HG02852 (cell line): ENCODE data around the gene ANGPTL2.

Experiments
- ATAC-seq: cut with Tn5 transposase; IDR thresholded peaks from one replicate; pipeline ENCODE4 v1.9.1; 2021; ENCODE audit warnings: mild to moderate bottlenecking, moderate library complexity; ENCODE audit not compliant: unreplicated experiment

The ANGPTL2 gene

DNA sequence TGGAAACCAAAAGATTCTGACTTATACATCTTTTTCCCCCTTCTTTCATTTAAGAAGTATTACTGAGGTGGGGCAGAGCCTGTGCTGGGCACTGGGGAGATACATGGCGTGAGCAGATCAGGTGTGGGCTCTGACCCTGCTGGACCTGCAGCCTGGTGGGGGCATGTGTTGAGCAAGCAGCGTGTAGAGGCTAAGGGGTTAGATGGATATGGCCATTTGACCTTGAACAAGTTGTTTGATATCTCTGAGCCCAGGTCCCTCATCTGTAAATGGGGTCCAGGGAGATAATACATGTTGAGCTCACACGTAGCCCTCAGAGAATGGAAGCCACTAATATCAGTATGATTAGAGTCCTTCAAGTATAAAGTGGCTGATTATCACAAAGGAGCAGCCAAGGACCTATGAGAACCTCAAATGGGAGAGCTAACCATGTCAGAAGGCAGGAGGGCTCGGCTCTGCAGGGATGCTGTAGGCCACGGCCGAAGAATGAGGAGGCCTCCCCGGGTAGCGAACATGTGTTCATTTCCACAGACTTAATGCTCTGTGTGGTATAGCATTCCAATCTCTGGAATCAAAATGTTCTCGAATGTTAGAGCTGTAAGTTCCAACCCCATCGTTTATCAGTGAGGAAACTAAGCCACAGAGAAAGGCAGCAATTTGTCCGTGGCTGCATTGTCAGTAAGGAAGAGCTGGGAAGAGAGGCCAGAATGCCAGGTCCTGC lies 15.4 kb upstream of the ANGPTL2 start:
- no peak for ATAC-seq

DNA sequence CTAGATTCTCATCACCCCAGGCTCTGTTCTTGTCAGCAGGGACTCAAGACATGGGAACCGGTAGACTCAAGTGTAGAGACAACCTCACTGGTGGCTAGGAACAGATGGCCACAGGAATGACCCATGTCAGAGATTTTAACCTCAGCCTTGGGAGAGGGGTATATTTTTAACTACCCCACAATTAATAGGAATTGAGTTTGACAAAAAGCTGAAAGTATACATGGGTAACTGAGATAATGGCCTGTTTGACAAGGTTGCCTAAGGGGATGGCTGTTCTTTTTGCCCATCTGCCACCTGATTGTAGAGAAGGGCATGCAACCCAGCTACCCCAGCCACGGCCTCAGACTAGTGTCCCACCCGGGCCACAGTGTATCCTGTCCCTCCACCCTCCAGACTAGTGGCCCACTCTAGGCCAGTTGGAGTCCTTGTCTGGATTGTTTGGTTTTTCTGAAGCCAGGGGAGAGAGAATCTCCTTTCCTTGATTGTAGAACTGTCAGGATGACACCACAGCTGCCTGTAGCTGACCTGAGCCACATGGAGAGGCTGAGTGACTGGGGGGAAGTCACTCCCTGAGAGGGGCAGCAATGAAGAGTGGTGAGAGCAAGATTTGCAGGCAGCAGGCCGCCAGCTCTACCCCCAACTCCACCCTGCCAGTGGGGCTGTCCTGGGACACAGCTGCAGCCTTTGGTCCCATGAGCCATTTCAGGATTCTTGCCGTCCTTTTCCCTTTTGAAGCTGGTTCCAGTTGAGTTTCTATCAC lies 14.6 kb upstream of the ANGPTL2 start:
- ATAC-seq: no peak

DNA sequence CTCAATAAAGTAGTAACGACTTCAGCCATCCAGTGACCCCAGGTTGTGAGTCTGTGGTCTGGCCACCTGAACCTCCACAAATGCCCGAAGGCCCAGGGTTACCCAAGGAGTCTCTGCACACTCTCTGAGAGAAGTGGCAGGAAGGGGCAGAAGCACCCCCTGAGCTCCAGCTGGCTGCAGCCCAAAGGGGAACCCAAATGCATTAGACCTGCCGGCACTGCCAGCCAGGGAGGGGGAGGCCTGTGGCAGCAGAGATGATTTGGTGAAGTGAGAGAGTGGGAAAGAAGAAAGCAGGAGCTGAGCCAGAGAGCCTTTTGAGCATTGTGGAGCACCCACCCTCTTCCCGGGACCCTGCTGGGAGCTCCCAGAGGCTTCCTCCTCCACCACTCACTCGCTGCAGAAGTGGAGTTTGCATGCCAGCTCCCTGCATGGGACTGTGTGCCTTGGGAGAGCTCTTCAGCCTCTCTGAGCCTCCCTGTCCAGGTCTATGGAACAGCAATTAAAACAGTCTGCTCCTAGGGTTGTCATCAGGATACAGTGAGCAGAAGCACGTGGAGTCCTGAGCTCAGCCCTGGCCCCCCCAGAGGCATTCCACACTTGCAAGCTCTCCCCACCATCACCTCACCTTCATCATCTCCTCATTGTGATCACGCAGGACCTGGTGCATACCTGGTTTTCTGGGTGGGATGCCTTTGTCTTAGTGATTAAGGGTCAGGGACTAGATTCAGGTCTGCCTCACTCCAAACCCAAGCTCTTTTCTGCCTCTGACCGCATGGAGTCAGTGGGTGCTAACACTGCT lies 13.8 kb upstream of the ANGPTL2 start:
- ATAC-seq: no peak

DNA sequence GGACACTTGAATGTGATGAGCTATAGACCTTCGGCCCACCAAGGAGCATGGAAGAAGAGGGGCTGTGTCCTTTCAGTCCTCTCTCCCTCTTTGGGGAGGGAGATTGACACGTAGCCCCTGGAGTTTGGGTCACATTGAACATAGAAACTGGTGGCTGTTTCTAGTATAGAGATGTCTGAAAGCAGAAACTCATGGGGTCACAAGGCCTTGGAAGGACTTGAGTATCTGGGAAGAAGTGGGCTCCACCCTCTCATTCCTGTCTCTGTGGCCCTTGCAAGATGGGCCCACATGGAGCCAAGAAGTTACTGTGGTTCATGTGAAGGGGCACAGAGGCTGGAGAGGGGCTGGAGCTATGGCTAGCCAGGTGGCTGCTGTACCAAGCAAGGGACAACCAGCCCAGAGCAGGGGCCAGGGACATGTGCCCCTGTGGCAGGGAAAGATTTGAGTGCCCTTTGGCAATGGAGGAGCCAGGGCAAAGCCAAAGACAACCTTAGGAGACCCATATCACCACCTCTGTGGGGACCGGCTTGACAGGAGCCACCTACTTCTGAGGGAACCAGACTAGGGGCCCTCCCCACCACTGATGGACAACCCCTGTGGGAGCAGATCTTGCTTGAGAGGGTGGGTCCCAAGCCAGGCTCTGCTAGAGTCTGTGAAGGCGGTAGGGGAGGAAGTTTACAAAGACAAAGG lies 12.8 kb upstream of the ANGPTL2 start:
- ATAC-seq: no peak

DNA sequence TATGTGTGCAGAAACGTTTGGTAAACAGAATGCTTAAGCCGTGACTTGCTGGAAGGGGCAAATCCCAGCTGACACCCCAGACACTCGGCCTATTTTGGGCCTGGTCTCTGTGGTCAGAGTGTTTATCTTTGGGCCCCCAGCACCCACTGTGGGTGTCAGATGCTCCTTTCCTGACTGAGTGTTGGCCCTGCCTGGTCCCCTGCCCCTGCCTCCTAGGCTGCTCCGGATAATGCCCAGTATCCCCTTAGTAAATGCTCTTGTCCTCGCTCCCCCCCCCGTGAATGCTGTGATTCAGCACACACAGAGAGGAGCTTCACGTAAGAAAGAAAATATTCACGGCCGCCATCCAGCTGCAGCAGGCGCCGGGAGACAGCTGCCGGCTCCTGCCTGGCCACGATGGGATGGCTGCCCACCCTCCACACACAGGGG lies 11.3 kb upstream of the ANGPTL2 start:
- ATAC-seq: no peak

DNA sequence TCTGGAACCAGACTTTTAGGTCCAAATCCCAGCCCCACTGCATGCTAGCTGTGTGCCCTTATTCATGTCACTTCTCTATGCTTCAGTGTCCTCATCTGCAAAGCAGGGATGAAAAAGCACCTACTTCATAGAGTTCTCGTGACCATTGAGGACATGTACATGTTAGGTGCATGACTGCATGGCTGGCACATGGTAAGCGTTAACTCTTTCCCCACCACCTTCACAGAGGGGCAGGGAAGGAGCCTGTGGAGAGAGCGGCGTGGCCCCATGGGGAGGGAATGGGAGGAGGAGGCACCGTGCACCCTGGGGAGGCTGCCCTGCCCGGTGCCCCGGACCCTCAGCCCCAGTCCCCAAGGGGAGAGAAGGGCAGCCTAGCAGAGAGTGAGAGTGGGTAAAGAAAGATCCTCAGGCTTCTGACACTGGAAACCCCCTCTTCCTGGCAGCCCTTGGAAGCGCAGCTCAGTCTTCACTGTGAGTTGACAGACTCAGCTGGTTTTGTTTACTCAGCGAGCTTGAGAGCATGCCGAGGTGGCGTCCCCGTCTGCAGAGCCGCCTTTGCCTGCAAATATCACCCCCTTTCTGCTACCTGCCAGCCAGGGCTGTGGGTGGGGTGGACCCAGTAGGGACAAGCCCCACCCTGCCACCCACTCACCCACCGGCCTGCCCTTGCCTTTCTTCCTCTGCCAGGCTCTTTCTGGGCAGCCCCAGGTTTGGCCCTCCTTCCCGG lies 10.6 kb upstream of the ANGPTL2 start:
- no peak for ATAC-seq

DNA sequence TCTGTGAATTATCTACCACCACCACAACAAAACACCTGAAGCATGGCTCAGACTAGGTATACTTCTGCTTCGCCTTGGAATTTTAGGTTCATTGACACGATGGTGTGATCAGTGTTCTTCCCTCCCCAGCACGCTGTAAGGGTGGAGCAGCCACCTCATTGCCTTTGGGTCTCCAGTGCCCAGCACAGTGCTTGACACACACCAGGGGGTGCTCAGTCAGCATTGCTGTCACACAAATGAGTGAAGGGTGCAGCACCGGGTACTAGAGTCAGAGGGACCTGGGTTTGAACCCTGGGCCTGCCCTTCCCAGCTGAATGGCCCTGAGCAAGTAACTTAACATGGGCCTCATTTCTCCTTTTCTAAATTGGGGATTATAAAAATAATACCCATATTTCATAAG lies 9.9 kb upstream of the ANGPTL2 start:
- ATAC-seq: no peak

DNA sequence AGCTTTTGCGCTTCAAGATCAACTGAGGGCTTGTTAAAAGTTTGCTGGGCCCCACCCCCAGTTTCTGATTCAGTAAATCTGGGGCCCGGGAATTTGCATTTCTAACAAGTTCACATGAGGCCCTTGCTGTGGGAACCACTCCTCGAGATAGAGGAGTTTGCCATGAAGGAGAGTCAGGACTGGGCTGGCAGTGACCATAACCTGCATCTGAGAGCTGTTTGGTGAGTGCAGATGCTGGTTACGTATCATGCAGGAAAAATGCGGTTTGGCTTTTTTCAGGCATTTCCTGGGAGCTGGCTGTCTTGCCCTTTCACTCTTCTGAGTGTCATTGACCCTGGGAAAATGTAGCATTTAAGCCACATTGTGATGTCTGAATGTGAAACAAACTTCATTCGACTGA lies 9.4 kb upstream of the ANGPTL2 start:
- no peak for ATAC-seq

DNA sequence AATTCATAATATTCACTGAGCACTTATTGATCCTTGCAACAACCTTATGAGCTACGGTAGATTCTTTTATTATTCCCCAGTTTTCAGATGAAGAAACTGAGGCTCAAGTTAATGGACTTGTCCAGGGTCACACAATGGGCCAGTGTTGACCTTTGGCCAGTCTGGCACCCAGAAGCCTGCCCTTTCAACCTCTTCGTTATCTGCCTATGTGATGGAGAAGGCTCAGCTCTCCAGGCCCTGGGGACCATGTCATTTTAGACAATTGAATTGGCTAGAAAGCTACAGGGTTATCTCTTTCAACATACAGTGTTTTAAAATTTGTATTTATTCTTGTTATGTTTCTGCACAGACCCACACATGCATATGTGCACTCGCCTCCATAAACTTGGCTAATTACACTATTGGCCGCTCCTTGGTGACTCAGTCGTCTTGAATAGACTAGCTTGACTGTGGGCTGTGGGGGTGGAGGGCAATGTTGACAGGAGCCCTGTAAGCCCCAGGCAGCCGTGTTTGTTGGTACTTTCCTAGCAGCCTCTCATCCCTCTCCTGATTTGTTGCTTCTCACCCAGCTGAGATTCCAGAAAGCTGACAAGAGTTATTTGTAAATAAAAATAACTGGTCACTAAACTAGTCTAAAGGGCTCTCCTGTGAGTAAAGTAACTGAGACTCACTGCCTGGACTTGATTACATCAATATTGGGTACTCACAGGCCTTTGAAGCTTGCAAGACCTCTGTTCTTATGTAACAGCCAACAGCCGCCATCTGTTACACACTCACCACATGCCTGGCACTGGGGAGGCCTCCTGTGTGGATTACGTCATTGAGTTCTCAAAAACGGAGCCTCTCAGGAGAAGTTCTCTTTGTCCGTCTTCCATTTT lies 8.5 kb upstream of the ANGPTL2 start:
- ATAC-seq: no peak

DNA sequence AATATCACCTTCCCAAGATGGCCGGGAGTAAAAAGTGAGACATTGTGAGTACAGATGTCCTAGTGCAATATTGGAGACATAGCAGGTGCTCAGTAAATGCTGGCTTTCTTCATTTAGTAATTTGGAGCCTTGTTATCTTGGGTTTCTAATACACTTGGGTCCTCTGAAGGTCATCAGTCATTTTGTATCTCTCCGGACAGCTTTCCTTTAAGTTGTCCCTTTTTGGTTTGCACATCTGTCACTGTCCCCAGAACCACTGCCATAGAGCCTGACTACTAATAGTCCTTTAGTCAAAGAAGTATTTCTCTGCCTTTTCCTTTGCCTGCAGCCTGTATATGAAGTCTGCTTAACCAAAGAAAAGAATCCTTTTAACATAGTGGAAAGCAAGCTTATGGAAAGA lies 7.8 kb upstream of the ANGPTL2 start:
- no peak for ATAC-seq

DNA sequence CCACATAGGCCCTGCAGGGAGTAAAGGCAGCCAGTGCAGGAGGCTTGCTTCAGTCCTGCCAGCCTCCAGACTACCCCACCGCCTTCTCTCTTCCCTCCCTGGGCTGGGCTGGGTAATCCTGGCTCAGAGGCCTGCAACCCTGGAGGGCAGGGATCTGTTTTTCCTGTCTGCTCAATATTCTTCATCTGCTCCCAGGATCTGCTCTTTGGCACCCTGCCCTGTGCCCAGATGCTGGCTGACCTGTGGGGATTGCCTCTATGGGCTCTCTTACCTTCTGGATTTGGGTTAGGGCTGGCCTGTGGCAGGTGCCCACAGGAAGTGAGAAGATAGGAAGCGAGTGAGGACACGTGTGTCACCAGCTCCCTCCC lies 7.3 kb upstream of the ANGPTL2 start:
- ATAC-seq: no peak

DNA sequence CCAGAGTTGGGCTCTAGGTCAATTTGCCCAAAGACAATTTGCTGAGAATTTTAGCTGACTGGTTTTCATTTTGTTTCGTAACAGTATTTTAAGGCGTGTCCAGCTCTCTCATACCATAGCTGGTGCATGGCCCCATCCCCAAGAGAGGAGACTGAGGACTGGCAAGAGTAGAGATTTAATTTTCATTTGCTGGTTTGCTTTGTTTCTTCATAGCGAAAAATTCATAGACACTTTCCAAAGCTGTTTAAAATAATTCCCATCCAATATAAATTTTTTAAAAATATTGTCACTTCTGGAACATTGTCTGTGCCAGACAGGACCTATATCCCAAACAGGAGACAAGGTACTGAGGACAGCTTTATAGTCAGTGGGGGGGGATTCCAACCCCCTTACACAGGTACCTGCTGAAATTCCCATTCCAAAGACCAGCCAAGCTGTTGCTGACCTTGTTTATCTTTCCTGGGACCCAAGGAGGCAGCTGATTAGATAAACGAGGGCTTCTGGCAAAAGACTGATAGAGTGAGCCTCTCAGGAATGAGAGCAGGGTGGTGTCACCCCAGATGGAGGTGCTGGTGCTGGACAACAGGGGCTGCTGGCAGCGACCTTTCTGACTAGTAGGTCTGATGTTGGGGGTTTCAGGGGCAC lies 6.8 kb upstream of the ANGPTL2 start:
- ATAC-seq: no peak

DNA sequence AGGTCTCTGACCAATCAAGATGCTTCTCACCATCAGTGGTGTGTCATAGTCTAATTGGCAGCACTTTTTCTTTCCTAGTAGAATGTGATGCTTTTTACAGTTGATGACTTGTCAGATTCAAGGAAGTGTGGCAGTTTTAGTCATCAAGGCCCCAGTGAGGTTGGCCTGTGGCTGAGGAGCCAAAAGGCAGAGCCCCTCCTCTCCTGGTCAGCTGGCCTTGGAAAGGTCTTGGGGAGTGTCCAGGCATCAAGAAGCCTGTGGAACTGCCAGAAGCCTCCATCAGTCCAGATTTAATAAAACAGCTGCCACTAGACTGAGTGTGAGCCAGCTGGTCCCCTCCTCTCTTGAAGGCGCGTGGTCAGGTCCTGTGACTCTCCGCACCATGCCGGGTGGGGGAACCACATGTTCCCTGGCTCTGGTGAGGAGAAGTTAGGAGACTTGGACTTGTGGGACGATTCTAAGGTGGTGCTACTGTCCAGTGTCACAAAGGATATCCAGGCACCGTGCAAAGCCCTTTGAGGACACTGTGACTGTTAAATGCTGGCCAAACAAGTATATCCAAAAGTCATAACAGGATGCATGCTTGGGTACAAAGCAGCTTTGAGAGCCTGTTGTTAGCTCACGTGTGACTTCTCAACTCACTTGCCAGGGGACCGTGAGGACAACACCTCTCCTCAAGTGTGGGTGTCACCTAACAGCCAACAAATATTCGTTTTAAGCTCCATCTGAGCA lies 6.1 kb upstream of the ANGPTL2 start:
- ATAC-seq: no peak

DNA sequence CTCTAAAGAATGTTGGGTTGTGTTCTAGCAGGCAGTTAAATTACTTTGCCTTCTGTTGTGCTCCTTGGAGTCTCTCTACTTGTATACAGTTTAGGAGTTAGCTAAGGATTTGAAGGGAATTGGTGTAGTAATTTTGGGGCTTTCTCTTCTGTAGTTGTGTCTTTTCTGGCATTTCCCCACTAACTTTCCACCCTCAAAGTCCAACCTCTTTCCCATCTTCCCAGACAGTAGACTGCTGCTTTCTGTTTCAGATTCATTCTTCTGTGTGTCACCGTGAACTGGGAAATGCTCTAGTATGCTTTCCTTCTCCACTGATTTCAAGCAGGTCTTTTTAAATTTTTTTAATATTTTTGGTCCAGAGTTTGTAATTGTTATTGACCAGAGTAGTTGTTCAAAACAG lies 4.5 kb upstream of the ANGPTL2 start:
- ATAC-seq: no peak

DNA sequence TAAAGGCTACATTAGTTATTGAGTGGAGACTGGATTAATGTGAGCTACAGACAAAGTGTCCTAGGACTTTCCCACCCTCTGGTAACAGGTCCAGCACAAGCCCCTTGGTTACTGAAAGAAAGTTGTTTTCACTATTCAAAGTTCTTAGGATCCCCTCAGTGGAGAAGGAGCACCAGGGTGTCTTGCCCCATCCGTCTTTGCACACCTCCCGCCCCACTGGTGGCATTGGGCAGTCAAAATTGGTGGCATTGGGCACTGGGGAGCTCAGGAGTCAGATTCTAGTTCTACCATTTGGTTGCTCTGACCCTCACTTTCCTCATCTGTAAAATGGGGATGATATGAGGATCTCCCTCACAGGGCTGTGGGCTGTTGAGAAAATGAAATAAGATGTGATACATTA lies 2.4 kb upstream of the ANGPTL2 start:
- ATAC-seq: no peak

DNA sequence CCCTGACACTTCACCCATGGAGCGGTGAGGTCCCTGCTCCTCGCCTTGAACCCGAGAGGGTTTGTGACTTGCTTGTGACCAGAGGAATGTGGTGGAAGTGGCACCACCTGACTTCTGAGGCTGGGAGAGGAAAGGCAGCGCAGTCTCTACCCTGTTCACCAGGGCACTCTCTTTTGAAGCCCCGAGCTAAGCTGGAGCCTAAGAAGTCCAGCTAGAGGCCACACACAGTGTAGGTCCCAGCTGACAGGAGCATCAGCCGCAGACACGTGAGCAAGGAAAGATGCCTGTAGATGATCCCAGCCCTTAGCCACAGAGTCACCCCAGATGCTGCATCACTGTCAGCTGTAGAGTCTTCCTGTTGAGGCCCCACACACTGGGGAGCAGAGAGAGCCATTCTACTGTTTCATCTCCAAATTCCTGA lies 1.7 kb upstream of the ANGPTL2 start:
- no peak for ATAC-seq

DNA sequence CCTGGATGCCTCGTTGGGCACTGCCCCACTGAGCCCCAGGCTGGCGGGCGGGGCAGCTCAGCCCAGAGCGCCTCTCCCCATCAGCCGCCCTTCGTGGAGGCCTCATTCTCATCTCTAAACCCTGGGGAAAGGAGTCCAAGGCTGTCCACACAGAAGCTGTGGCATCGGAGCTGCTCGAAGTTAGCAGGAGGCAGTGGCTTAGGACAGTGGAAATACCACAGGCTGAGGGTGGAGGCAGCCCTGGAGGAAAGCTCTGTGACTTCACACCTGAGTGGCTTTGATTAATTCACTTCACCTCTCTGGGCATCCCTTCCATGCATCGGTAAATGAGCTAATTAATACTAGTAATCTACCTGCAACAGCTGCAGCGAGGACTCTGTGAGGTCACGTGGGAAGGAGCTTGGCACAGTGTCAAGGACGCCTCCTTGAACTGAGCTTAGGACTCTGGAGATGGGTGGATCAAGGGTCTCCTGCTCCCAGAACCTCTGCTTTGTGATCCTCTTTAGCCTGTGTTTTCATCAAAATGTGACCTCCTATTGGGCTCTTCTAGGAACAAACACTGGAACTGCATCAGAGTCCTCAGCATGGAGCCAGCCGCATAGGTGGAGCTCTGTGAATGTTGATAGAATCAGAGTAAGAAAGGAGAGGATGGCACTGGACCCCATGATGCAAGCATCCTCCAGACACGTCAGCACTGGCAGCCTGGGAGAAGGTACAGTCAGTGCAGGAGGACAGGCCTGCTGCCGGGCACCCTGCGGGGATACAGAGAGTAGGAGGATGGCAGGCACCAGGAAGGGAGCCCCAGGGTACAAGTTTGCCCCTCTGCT lies 842 bp upstream of the ANGPTL2 start:
- ATAC-seq: no peak
